Esophagus squamous epithelium (tissue), 4 donors: ENCODE measurements around the gene GRB2.

Source experiments
- POLR2A ChIP-seq, 4 donors: fragments of 450-650 bp; IDR thresholded peaks; one replicate each; pipeline ENCODE4 v1.6.1; 2017; ENCODE audit warnings: antibody characterized with exemption in 4 of 4, mild to moderate bottlenecking in 4 of 4, moderate library complexity in 3 of 4
- TF ChIP-seq, protein P1 (sequence below), 6 experiments: fragments of 450-650 bp in 4 of 6; fragments of 200-600 bp in 2 of 6; sonication (generic) in 2 of 6; IDR thresholded peaks; one replicate each; pipeline ENCODE4 v1.5.1; 2016 to 2019; ENCODE audit warnings: antibody characterized with exemption in 6 of 6, mild to moderate bottlenecking in 4 of 6, moderate library complexity in 4 of 6

DNA sequence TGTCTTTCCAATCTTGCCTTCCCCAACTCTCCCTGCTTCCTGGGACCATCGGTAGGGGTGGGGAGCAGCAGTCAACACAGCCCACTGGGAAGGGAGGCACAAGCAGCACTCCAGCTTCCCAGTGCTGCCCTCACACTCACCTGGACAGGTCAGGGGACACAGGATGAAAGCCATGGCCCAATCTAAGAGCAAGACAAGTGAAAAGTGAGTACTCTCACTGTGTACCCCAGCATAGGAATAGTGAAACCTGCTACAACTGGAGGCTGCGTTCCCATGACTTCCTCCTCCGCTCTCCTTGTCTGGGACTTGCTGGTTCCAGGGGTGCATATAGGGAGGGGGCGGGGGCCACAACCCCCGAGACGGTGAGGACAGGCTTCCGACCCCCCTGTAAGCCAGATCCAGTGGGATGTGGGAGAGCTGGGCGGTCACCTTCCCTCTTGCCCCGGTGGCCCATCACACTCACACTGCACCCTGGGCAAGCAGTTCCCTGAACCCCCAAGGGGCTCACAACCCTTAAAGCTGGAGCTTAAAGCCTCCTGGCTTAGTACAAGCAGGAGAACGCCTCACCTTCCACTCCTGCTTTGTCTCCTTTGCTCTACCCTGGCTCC lies 86.8 kb downstream of the GRB2 start:
- TF ChIP-seq, protein P1, sequence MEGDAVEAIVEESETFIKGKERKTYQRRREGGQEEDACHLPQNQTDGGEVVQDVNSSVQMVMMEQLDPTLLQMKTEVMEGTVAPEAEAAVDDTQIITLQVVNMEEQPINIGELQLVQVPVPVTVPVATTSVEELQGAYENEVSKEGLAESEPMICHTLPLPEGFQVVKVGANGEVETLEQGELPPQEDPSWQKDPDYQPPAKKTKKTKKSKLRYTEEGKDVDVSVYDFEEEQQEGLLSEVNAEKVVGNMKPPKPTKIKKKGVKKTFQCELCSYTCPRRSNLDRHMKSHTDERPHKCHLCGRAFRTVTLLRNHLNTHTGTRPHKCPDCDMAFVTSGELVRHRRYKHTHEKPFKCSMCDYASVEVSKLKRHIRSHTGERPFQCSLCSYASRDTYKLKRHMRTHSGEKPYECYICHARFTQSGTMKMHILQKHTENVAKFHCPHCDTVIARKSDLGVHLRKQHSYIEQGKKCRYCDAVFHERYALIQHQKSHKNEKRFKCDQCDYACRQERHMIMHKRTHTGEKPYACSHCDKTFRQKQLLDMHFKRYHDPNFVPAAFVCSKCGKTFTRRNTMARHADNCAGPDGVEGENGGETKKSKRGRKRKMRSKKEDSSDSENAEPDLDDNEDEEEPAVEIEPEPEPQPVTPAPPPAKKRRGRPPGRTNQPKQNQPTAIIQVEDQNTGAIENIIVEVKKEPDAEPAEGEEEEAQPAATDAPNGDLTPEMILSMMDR (IDR thresholded peaks at IDR 0.05) = no peak
- no peak for TF ChIP-seq POLR2A (IDR thresholded peaks at IDR 0.05)
